Activated CD8-positive, alpha-beta T cell treated with anti-CD3 and anti-CD28 coated beads for 36 hours (primary cell): ENCODE data around the gene P2RX3. TPM values are rescaled to one million over a fixed set of nuclear protein-coding genes. Genes with fewer than 3 reads are reported as not detected.

Source experiments
- ATAC-seq: fragments of 200-7000 bp; cut with Tn5 transposase; one replicate; pipeline ENCODE4 v1.10.0; 2021; ENCODE audit warnings: mild to moderate bottlenecking, moderate library complexity
- CTCF ChIA-PET: fragments of 350-600 bp; sonication (Branson Sonifier 250); formaldehyde crosslinking; loops from one replicate; lab custom pipeline; 2021; ENCODE audit warnings: antibody characterized with exemption; lab: Charles Lee
- POLR2A ChIA-PET: fragments of 350-600 bp; sonication (Branson Sonifier 250); formaldehyde crosslinking; loops from one replicate; lab custom pipeline; 2021; ENCODE audit warnings: antibody characterized with exemption; lab: Charles Lee
- DNase-seq: peaks from one replicate; pipeline ENCODE4 v3.0.0-alpha.2; 2020
- H3K27ac Mint-ChIP-seq: one replicate; pipeline ENCODE4 v1.8.0; 2021; ENCODE audit warnings: mild to moderate bottlenecking, mixed read lengths
- H3K27me3 Mint-ChIP-seq: one replicate; pipeline ENCODE4 v1.8.0; 2021; ENCODE audit warnings: mixed read lengths
- H3K36me3 Mint-ChIP-seq: one replicate; pipeline ENCODE4 v1.8.0; 2021; ENCODE audit warnings: low read depth, mixed read lengths
- H3K4me1 Mint-ChIP-seq: one replicate; pipeline ENCODE4 v1.8.0; 2021; ENCODE audit warnings: low read depth, mixed read lengths
- H3K4me3 Mint-ChIP-seq: one replicate; pipeline ENCODE4 v1.8.0; 2021; ENCODE audit warnings: mild to moderate bottlenecking, moderate library complexity, mixed read lengths
- H3K9me3 Mint-ChIP-seq: one replicate; pipeline ENCODE4 v1.8.0; 2021; ENCODE audit warnings: mixed read lengths
- intact Hi-C: fragments of 100-400 bp; cut with micrococcal nuclease; formaldehyde crosslinking; loops from one replicate; pipeline ENCODE4 v1.10.0; 2022
- total RNA-seq, 2 experiments: library from RNA; stranded (reverse); gene quantifications; one replicate each; pipeline ENCODE4 v1.2.3, GENCODE V29; 2021
- TF ChIP-seq, protein P1 (sequence below): fragments of 200-600 bp; IDR thresholded peaks from one replicate; pipeline ENCODE4 v1.8.0; 2022; ENCODE audit warnings: antibody characterized with exemption, mild to moderate bottlenecking

P2RX3 gene
- total RNA-seq, 2 experiments from 2014 or later, result not detected

- DNase-seq (no peak), ATAC-seq (no peak)
- H3K4me1 Mint-ChIP-seq, result no peaks in the 10 kb centered on the region
- H3K27me3 Mint-ChIP-seq, result no peaks in the 10 kb centered on the region
- H3K9me3 Mint-ChIP-seq, result no peaks in the 10 kb centered on the region
- no peak overlapping the region for H3K4me3 Mint-ChIP-seq
- no peak overlapping the region for H3K27ac Mint-ChIP-seq
- ChIA-PET CTCF (no interaction called here), POLR2A (no interaction called here)
- intact Hi-C loops, result no loop called here
- no peaks in the 10 kb centered on the region for H3K36me3 Mint-ChIP-seq
- TF ChIP-seq, protein P1, sequence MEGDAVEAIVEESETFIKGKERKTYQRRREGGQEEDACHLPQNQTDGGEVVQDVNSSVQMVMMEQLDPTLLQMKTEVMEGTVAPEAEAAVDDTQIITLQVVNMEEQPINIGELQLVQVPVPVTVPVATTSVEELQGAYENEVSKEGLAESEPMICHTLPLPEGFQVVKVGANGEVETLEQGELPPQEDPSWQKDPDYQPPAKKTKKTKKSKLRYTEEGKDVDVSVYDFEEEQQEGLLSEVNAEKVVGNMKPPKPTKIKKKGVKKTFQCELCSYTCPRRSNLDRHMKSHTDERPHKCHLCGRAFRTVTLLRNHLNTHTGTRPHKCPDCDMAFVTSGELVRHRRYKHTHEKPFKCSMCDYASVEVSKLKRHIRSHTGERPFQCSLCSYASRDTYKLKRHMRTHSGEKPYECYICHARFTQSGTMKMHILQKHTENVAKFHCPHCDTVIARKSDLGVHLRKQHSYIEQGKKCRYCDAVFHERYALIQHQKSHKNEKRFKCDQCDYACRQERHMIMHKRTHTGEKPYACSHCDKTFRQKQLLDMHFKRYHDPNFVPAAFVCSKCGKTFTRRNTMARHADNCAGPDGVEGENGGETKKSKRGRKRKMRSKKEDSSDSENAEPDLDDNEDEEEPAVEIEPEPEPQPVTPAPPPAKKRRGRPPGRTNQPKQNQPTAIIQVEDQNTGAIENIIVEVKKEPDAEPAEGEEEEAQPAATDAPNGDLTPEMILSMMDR, result no peak
These were observed 32.1 kb downstream of the P2RX3 start for GRCh38 chr11:57370251-57370650.

DNA sequence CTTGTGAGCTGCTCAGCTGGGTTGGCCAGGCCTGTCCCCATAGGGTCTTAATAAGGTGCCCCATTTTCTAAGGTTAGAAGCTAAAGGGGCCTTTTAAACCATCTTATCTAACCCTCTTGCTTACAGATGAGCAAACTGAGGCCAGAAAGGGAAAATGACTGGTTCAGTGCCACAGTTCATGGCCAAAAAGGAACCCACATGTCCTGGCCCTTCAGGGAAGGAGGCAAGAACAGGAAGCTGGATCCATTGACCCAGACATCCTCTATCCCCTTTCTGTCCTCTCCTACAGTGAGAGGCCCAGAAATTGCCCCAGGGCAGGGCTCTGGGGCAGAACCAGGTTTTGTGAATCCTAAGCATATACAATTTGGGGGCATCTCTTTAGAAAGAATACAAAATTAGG is 32.8 kb downstream of the P2RX3 start:
- CTCF ChIA-PET, result interaction anchor here (1.1 to 1.3 kb wide), 2 partner anchors 10 to 25 kb away, joined by 3 to 5 read pairs; no protein-coding TSS in a partner anchor
- H3K27ac Mint-ChIP-seq, result no peak overlapping the region
- POLR2A ChIA-PET, result interaction anchor here (0.5 to 1.2 kb wide), 2 partner anchors 8 to 26 kb away, joined by 3 read pairs; no protein-coding TSS in a partner anchor
- TF ChIP-seq, protein P1, result no peak
- ATAC-seq (no peak), DNase-seq (no peak)
- no peak overlapping the region for H3K4me3 Mint-ChIP-seq
- H3K27me3 Mint-ChIP-seq, result no peaks in the 10 kb centered on the region
- H3K9me3 Mint-ChIP-seq, result no peaks in the 10 kb centered on the region
- no peaks in the 10 kb centered on the region for H3K4me1 Mint-ChIP-seq
- H3K36me3 Mint-ChIP-seq, result no peaks in the 10 kb centered on the region
- intact Hi-C loops, result no loop called here

- Mint-ChIP-seq H3K36me3 (no peaks in the 10 kb centered on the region), H3K27me3 (peaks cover 9% of the 10 kb centered on the region), H3K27ac (no peak overlapping the region), H3K4me3 (no peak overlapping the region), H3K4me1 (no peaks in the 10 kb centered on the region), H3K9me3 (no peaks in the 10 kb centered on the region)
- ATAC-seq (no peak), DNase-seq (no peak)
- intact Hi-C loops, result no loop called here
- CTCF ChIA-PET, result interaction anchor here (0.7 to 1.7 kb wide), 5 partner anchors 11 to 154 kb away, joined by 3 to 5 read pairs (median 3); no protein-coding TSS in a partner anchor
- TF ChIP-seq, protein P1, result no peak
- POLR2A ChIA-PET, result interaction anchor here (1.8 kb wide), 1 partner anchor 28 kb away, joined by 5 read pairs; no protein-coding TSS in a partner anchor
These were observed 35.0 kb downstream of the P2RX3 start for GRCh38 chr11:57373146-57373545.

DNA sequence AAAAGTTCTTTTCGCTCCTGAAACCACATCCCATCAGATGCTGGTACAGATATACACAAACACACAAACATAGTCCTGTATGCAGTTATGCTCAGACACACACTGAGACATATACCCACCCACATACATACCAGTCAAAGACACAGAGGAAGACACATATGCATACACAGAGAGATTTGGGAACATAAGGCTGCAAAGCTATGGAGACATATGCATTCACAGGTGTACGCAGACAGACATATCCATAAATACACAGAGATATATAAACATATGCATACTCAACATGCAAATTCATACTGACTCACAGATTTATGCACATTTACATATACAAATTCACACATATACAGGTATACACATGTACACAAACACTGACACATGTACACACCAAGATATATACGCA is 36.8 kb downstream of the P2RX3 start:
- Mint-ChIP-seq H3K27ac (no peak overlapping the region), H3K36me3 (no peaks in the 10 kb centered on the region), H3K4me3 (no peak overlapping the region), H3K4me1 (no peaks in the 10 kb centered on the region), H3K9me3 (no peaks in the 10 kb centered on the region), H3K27me3 (peaks cover 16% of the 10 kb centered on the region)
- ChIA-PET CTCF (no interaction called here), POLR2A (no interaction called here)
- intact Hi-C loops, result no loop called here
- TF ChIP-seq, protein P1, result no peak
- DNase-seq, result no peak
- no peak for ATAC-seq

DNA sequence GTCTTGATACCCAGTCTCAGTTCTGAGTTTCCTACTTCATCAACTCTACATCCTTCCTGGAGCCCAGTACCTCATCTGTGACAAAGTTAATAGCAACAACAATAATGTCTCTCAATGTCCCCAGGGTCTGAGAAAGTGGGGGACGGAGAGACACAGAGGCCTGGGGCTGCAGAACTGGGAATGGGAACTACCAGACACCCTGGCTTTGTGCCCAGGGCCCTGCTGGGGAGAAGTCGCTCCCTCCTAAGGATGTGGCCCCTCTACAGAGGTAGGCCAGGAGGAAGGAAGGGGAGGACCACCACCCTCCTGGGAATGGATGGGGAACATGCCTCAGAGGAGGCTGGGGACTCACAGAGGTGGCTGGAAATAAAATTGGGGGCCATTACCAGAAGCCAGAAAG is 37.3 kb downstream of the P2RX3 start:
- ChIA-PET POLR2A (no interaction called here), CTCF (no interaction called here)
- H3K4me3 Mint-ChIP-seq, result no peak overlapping the region
- peaks cover 18% of the 10 kb centered on the region for H3K27me3 Mint-ChIP-seq
- TF ChIP-seq, protein P1, result no peak
- H3K9me3 Mint-ChIP-seq, result no peaks in the 10 kb centered on the region
- H3K27ac Mint-ChIP-seq, result no peak overlapping the region
- intact Hi-C loops, result no loop called here
- H3K36me3 Mint-ChIP-seq, result no peaks in the 10 kb centered on the region
- ATAC-seq (no peak), DNase-seq (no peak)
- no peaks in the 10 kb centered on the region for H3K4me1 Mint-ChIP-seq
